K562 (cell line): Measurements from ENCODE around the gene LY6G6C. TPM values are rescaled to one million over a fixed set of nuclear protein-coding genes. Genes with fewer than 3 reads are reported as not detected.

Experiments used
- ATAC-seq: fragments of 200-7000 bp; cut with Tn5 transposase; 3 replicates; pipeline ENCODE4 v1.9.1; 2020; ENCODE audit warnings: moderate library complexity
- BruUV-seq: library from RNA; stranded (reverse); fragments of 400-500 nt; replicated peaks from 2 replicates; lab custom pipeline; 2021; lab: Mats Ljungman, UMichigan
- CTCF ChIA-PET: fragments of 300-600 bp; formaldehyde crosslinking; extraction: SDS; loops from one replicate; lab custom pipeline; 2021; ENCODE audit warnings: low intra/inter-chr PET ratio; lab: Yijun Ruan, JAX
- POLR2A ChIA-PET: fragments of 300-600, 350-650 bp; sonication (Branson Sonifier 250); formaldehyde crosslinking; extraction: SDS; loops from one replicate; lab custom pipeline; 2021; ENCODE audit warnings: antibody characterized with exemption, inconsistent platforms; lab: Yijun Ruan, JAX
- DNase-seq, 4 experiments: peaks; one replicate each; pipeline versions ENCODE4 v3.0.0 to v3.0.0-alpha.2; 2011 to 2018; ENCODE audit warnings: low spot score in 3 of 4, mixed read lengths in 3 of 4; ENCODE audit errors: extremely low read depth in 1 of 4
- FAIRE-seq: peaks from 2 replicates; lab custom pipeline; 2011; peaks lifted over from hg19 to GRCh38; lab: Jason Lieb, UNC
- H2AFZ ChIP-seq: 2 replicates; pipeline ENCODE4 v1.6.0; 2011; ENCODE audit warnings: low read depth, low read length, control low read depth, inconsistent platforms
- H3K27ac ChIP-seq: fragments of 200-600 bp; 3 replicates; pipeline ENCODE4 v1.8.0; 2011; ENCODE audit warnings: low read depth, mild to moderate bottlenecking, control low read depth, inconsistent platforms, low read length, moderate library complexity, mixed read lengths; ENCODE audit errors: extremely low read depth
- H3K27me3 ChIP-seq, 2 experiments: fragments of 300-600 bp in 1 of 2; 2 replicates in 1 of 2; 3 replicates in 1 of 2; pipeline versions ENCODE4 v1.6.0 to v1.8.0; 2011; ENCODE audit warnings: inconsistent platforms in 2 of 2, low read length in 2 of 2, mild to moderate bottlenecking in 1 of 2, mixed read lengths in 1 of 2, moderate library complexity in 1 of 2; ENCODE audit not compliant: control insufficient read depth in 2 of 2, insufficient read depth in 2 of 2
- H3K36me3 ChIP-seq: fragments of 300-600 bp; 3 replicates; pipeline ENCODE4 v1.8.0; 2011; ENCODE audit warnings: mild to moderate bottlenecking, low read length, inconsistent platforms; ENCODE audit not compliant: control insufficient read depth, insufficient read depth
- H3K4me1 ChIP-seq, 2 experiments: fragments of 200-600 bp in 1 of 2; replicated peaks in 1 of 2; 2 replicates in 1 of 2; 3 replicates in 1 of 2; pipeline versions ENCODE4 v1.5.1 to v1.8.0; 2011; ENCODE audit warnings: inconsistent platforms in 2 of 2, low read length in 2 of 2, mild to moderate bottlenecking in 1 of 2, mixed read lengths in 1 of 2, moderate library complexity in 1 of 2; ENCODE audit not compliant: control insufficient read depth in 2 of 2, insufficient read depth in 2 of 2
- H3K4me2 ChIP-seq: 2 replicates; pipeline ENCODE4 v1.6.1; 2011; ENCODE audit warnings: low read length, control low read depth, inconsistent platforms, mixed read lengths; ENCODE audit not compliant: insufficient read depth
- H3K4me3 ChIP-seq: fragments of 200-600 bp; sonication (generic), shearing (Covaris generic); 2 replicates; pipeline ENCODE4 v1.5.1; 2016; ENCODE audit warnings: control low read depth, inconsistent platforms
- H3K79me2 ChIP-seq: fragments of 200-600 bp; 3 replicates; pipeline ENCODE4 v1.8.0; 2011; ENCODE audit warnings: low read length, inconsistent platforms; ENCODE audit not compliant: control insufficient read depth, insufficient read depth
- H3K9ac ChIP-seq, 2 experiments: 2 replicates each; pipeline versions ENCODE4 v1.6.0 to v1.6.1; 2011; ENCODE audit warnings: low read depth in 2 of 2, low read length in 2 of 2, control low read depth in 1 of 2, inconsistent platforms in 1 of 2, mild to moderate bottlenecking in 1 of 2, mixed read lengths in 1 of 2; ENCODE audit not compliant: insufficient read depth in 1 of 2
- H3K9me1 ChIP-seq: one replicate; pipeline ENCODE4 v1.6.0; 2011; ENCODE audit warnings: inconsistent platforms, mild to moderate bottlenecking, low read length, moderate library complexity; ENCODE audit not compliant: control insufficient read depth, insufficient read depth
- H3K9me3 ChIP-seq: replicated peaks from 2 replicates; pipeline ENCODE4 v1.5.1; 2011; ENCODE audit warnings: low read depth, low read length, inconsistent platforms; ENCODE audit not compliant: control insufficient read depth, insufficient read depth
- H4K20me1 ChIP-seq: replicated peaks from 2 replicates; pipeline ENCODE4 v1.6.1; 2011; ENCODE audit warnings: low read length, inconsistent platforms, mixed read lengths; ENCODE audit not compliant: control insufficient read depth, insufficient read depth
- ATF7 ChIP-seq: fragments of 450-650 bp; IDR thresholded peaks from 2 replicates; pipeline ENCODE4 v1.7.1; 2014; ENCODE audit warnings: mild to moderate bottlenecking, moderate library complexity
- E2F3 ChIP-seq: fragments of 250-450 bp; sonication (Bioruptor Pico); IDR thresholded peaks from 2 replicates; pipeline ENCODE4 v1.4.0; 2020; ENCODE audit warnings: mild to moderate bottlenecking
- EP400 ChIP-seq: fragments of 450-650 bp; IDR thresholded peaks from 2 replicates; pipeline ENCODE4 v1.6.1; 2017; ENCODE audit warnings: antibody characterized with exemption, mild to moderate bottlenecking, moderate library complexity
- NFXL1 ChIP-seq: fragments of 450-650 bp; formaldehyde crosslinking; IDR thresholded peaks from 2 replicates; pipeline ENCODE4 v1.4.0; 2021; ENCODE audit warnings: mild to moderate bottlenecking
- POLR2A ChIP-seq: fragments of 450-650 bp; conservative IDR thresholded peaks from 2 replicates; pipeline ENCODE4 v1.6.1; 2016
- POLR2AphosphoS2 ChIP-seq: IDR thresholded peaks from 2 replicates; pipeline ENCODE4 v1.6.1; 2012; ENCODE audit warnings: low read length, improper control_type of control experiment
- POLR2B ChIP-seq: fragments of 450-650 bp; IDR thresholded peaks from 2 replicates; pipeline ENCODE4 v1.6.1; 2018; ENCODE audit warnings: low read depth; ENCODE audit not compliant: partially characterized antibody
- POLR2G ChIP-seq: fragments of 200-400 bp; formaldehyde crosslinking; IDR thresholded peaks from 2 replicates; pipeline ENCODE4 v1.6.1; 2017; ENCODE audit warnings: low read depth, mild to moderate bottlenecking, antibody characterized with exemption, low read length, moderate library complexity
- PRMT5 ChIP-seq: sonication (generic); formaldehyde crosslinking; IDR thresholded peaks from 2 replicates; pipeline ENCODE4 v1.5.0; 2020; ENCODE audit warnings: missing genetic modification reagents
- SNRNP70 ChIP-seq: fragments of 200-400 bp; formaldehyde crosslinking; optimal IDR thresholded peaks from 2 replicates; pipeline ENCODE3; 2017; ENCODE audit warnings: low read depth, low read length
- TBP ChIP-seq: optimal IDR thresholded peaks from 2 replicates; pipeline ENCODE3; 2011; ENCODE audit warnings: low read depth, low read length, improper control_type of control experiment
- TEAD4 ChIP-seq, 2 experiments: sonication (generic) in 1 of 2; formaldehyde crosslinking in 1 of 2; IDR thresholded peaks; 2 replicates each; pipeline versions ENCODE4 v1.6.1 to v1.8.0; 2012 to 2022; ENCODE audit warnings: borderline replicate concordance in 1 of 2, inconsistent platforms in 1 of 2, low read length in 1 of 2, mild to moderate bottlenecking in 1 of 2, missing genetic modification reagents in 1 of 2
- YY1 ChIP-seq, 3 experiments: IDR thresholded peaks; 2 replicates each; pipeline ENCODE4 v1.6.1; 2011; ENCODE audit warnings: low read length in 2 of 3, mild to moderate bottlenecking in 2 of 3, moderate library complexity in 2 of 3, borderline replicate concordance in 1 of 3, control low read depth in 1 of 3, low read depth in 1 of 3; ENCODE audit not compliant: insufficient read depth in 3 of 3, insufficient replicate concordance in 2 of 3, control insufficient read depth in 1 of 3, insufficient read length in 1 of 3; ENCODE audit errors: extremely low read depth in 1 of 3
- ZNF134 ChIP-seq: fragments of 250-450 bp; sonication (Bioruptor Pico); conservative IDR thresholded peaks from 2 replicates; pipeline ENCODE4 v1.4.0; 2020
- ZNF174 ChIP-seq: fragments of 250-450 bp; sonication (Bioruptor Pico); IDR thresholded peaks from 2 replicates; pipeline ENCODE4 v1.4.0; 2020; ENCODE audit warnings: mild to moderate bottlenecking
- ZNF589 ChIP-seq: fragments of 200-800 bp; sonication (Bioruptor generic); IDR thresholded peaks from 2 replicates; pipeline ENCODE4 v1.6.1; 2016; ENCODE audit warnings: low read depth, missing genetic modification characterization, missing compliant biosample characterization
- ZNF707 ChIP-seq: fragments of 250-450 bp; sonication (Bioruptor Pico); conservative IDR thresholded peaks from 2 replicates; pipeline ENCODE4 v1.8.0; 2022; ENCODE audit warnings: inconsistent platforms, mild to moderate bottlenecking, moderate library complexity
- WGBS: fragments of 100-300 bp; shearing (Covaris generic); methylation state at CpG from one replicate; pipeline ENCODE4 v1.1.6; 2016; ENCODE audit warnings: low coverage, mixed read lengths; ENCODE audit not compliant: insufficient coverage; ENCODE audit errors: missing lambda C conversion rate; 5-methylcytosine and 5-hydroxymethylcytosine counted together
- in situ Hi-C: fragments of 300-500 bp; cut with MboI; formaldehyde crosslinking; loops from 4 replicates; pipeline ENCODE4 v1.15.0; 2018; ENCODE audit warnings: inconsistent platforms, mixed read lengths
- intact Hi-C: fragments of 100-400 bp; cut with micrococcal nuclease; formaldehyde crosslinking; loops from 2 replicates; pipeline ENCODE4 v1.14.2; 2022
- polyA plus RNA-seq, 8 experiments: library from polyadenylated mRNA; depleted of rRNA in 4 of 8; stranded (reverse) in 5 of 8; unstranded in 3 of 8; fragments of >200 nt; fragmentation: Nextera tagmentation in 2 of 8; fragmentation: Illumina TruSeq in 1 of 8; extraction: Ambion mirVana in 2 of 8; extraction: Trizol in 1 of 8; gene quantifications; 2 replicates each; pipeline versions ENCODE4 v1.2.1 to v1.2.3, GENCODE V29; 2011 to 2014; ENCODE audit warnings: inconsistent platforms in 1 of 8, missing spikeins in 1 of 8
- total RNA-seq, 7 experiments: library from RNA; depleted of rRNA in 6 of 7; stranded (reverse); fragments of >200 nt in 6 of 7; fragmentation: Illumina TruSeq in 2 of 7; extraction: Trizol in 2 of 7; gene quantifications; 2 replicates each; pipeline versions ENCODE4 v1.2.1 to v1.2.3, GENCODE V29; 2011 to 2021; ENCODE audit warnings: low replicate concordance in 1 of 7
- TF ChIP-seq, protein P1 (sequence below): sonication (generic); formaldehyde crosslinking; IDR thresholded peaks from 2 replicates; pipeline ENCODE4 v1.8.1; 2023; ENCODE audit warnings: mild to moderate bottlenecking, missing genetic modification reagents
- TF ChIP-seq, protein P2 (sequence below): fragments of 450-650 bp; conservative IDR thresholded peaks from 2 replicates; pipeline ENCODE4 v1.6.1; 2016; ENCODE audit warnings: missing genetic modification characterization, low read depth, mild to moderate bottlenecking, missing compliant biosample characterization, moderate library complexity

LY6G6C gene
- total and polyA plus RNA-seq, 9 of the 15 experiments (the other 6 are each of a cell fraction or from before 2014, with no cell fraction given): 0.06 to 0.20 TPM; not detected in 7

DNA sequence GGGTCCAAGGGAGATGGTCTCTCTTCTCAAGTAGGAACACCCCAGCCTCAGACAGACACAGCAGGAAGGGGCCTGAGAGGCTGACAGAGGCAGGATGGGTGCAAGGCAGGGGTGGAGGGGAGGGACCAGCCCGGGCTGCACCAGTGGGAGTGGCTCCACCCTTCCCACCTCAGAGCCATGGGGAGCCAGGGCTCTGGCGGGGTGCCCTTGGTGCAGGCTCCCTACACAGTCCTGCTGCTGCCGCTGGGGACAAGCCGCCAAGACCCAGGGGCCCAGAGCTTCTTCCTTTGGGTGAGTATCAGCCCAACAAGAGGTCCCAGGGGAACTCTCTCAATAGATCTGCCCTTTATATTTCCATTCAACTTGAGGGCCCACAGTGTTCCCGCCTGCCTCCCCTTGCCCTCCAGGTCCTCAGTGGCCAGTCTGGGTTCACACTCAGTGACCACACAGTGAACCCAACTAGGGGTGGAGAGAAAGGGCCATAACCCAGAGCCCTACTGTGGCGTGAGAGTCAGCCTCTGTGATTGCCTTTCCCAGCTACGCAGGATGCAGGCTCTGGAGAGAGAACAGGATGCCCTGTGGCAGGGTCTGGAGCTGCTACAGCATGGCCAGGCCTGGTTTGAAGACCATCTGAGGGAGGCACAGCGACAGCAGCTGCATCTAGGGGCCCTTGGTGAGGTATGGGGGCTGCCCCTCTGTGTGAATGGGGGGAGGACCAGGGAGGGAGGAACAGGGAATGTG, 41.5 kb upstream of the LY6G6C start:
- CTCF ChIA-PET: no interaction called here
- H3K27me3 ChIP-seq: no peaks in the 10 kb centered on the region
- DNase-seq (peak in 1 of 4 experiments; percentile 63), FAIRE-seq (no peak), ATAC-seq (peak; percentile 56)
- no peak overlapping the region for H3K4me2 ChIP-seq
- POLR2A ChIA-PET: interaction anchor here (1.3 to 4.6 kb wide), 3 partner anchors 9 to 25 kb away, joined by 5 to 29 read pairs (median 8); partner anchors contain the start of genes CLIC1 and MSH5
- H3K36me3 ChIP-seq: peaks cover 61% of the 10 kb centered on the region
- H3K9me3 ChIP-seq: no peaks in the 10 kb centered on the region
- no peaks in the 10 kb centered on the region for H3K9me1 ChIP-seq
- intact Hi-C loops: no loop called here
- in situ Hi-C loops: no loop called here
- H3K79me2 ChIP-seq: no peaks in the 10 kb centered on the region
- no peak overlapping the region for H3K4me3 ChIP-seq
- 60% methylated on average over 8 of the region's 8 CpGs for WGBS
- no TSS peak for BruUV-seq
- no peak overlapping the region for H2AFZ ChIP-seq
- no peaks in the 10 kb centered on the region for H4K20me1 ChIP-seq
- H3K4me1 ChIP-seq: peaks cover 0 to 20% of the 10 kb centered on the region in 2 experiments; a peak in 3 of 5 replicates
- peak overlapping the region in 1 of 2 experiments; percentile 40; a peak in 2 of 4 replicates for H3K9ac ChIP-seq
- no peak overlapping the region for H3K27ac ChIP-seq
- TF ChIP-seq, protein P1, sequence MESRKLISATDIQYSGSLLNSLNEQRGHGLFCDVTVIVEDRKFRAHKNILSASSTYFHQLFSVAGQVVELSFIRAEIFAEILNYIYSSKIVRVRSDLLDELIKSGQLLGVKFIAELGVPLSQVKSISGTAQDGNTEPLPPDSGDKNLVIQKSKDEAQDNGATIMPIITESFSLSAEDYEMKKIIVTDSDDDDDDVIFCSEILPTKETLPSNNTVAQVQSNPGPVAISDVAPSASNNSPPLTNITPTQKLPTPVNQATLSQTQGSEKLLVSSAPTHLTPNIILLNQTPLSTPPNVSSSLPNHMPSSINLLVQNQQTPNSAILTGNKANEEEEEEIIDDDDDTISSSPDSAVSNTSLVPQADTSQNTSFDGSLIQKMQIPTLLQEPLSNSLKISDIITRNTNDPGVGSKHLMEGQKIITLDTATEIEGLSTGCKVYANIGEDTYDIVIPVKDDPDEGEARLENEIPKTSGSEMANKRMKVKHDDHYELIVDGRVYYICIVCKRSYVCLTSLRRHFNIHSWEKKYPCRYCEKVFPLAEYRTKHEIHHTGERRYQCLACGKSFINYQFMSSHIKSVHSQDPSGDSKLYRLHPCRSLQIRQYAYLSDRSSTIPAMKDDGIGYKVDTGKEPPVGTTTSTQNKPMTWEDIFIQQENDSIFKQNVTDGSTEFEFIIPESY (CRISPR knock-in tag): peak; percentile 85
- TF ChIP-seq ZNF707: no peak
- TF ChIP-seq ZNF174: no peak
- peak; percentile 69 for TF ChIP-seq POLR2G
- no peak for TF ChIP-seq SNRNP70
- no peak for TF ChIP-seq EP400
- no peak for TF ChIP-seq YY1 (IDR thresholded peaks at IDR 0.05; ENCODE audit: borderline replicate concordance in 1 of 3, control insufficient read depth in 1 of 3, extremely low read depth in 1 of 3, insufficient read depth in 3 of 3, insufficient read length in 1 of 3, insufficient replicate concordance in 2 of 3, low read depth in 1 of 3, low read length in 2 of 3)
- TF ChIP-seq ATF7: no peak
- peak; percentile 50; the same call in 1 of the 2 replicates for TF ChIP-seq POLR2A
- no peak for TF ChIP-seq TEAD4 (IDR thresholded peaks at IDR 0.05; ENCODE audit: low read length)
- peak; percentile 32; the same call in 1 of the 2 replicates for TF ChIP-seq TEAD4 (CRISPR knock-in tag; IDR thresholded peaks at IDR 0.05; ENCODE audit: borderline replicate concordance)
- TF ChIP-seq NFXL1 (CRISPR knock-in tag): no peak
- TF ChIP-seq E2F3 (CRISPR knock-in tag): no peak
- peak; percentile 21 for TF ChIP-seq POLR2B
- TF ChIP-seq ZNF589 (CRISPR knock-in tag): no peak
- TF ChIP-seq, protein P2, sequence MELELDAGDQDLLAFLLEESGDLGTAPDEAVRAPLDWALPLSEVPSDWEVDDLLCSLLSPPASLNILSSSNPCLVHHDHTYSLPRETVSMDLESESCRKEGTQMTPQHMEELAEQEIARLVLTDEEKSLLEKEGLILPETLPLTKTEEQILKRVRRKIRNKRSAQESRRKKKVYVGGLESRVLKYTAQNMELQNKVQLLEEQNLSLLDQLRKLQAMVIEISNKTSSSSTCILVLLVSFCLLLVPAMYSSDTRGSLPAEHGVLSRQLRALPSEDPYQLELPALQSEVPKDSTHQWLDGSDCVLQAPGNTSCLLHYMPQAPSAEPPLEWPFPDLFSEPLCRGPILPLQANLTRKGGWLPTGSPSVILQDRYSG (tag): no peak
- no peak for TF ChIP-seq PRMT5 (CRISPR knock-in tag)
- 0 out of 2 replicates have a peak, but pooled peaks have one; percentile 32 for TF ChIP-seq POLR2AphosphoS2
- TF ChIP-seq TBP: no peak
- TF ChIP-seq ZNF134: no peak
